GM12874 (cell line): ENCODE data around the gene TRNT1.

Experiments
- TF ChIP-seq, protein P1 (sequence below): IDR thresholded peaks from 2 replicates; pipeline ENCODE4 v1.5.1; 2011; ENCODE audit warnings: low read depth, mild to moderate bottlenecking, control low read depth, low read length, moderate library complexity; ENCODE audit not compliant: insufficient read depth

The TRNT1 gene

GRCh38 chr3:3196148-3196861, 69.6 kb downstream of the TRNT1 start:
- TF ChIP-seq, protein P1, sequence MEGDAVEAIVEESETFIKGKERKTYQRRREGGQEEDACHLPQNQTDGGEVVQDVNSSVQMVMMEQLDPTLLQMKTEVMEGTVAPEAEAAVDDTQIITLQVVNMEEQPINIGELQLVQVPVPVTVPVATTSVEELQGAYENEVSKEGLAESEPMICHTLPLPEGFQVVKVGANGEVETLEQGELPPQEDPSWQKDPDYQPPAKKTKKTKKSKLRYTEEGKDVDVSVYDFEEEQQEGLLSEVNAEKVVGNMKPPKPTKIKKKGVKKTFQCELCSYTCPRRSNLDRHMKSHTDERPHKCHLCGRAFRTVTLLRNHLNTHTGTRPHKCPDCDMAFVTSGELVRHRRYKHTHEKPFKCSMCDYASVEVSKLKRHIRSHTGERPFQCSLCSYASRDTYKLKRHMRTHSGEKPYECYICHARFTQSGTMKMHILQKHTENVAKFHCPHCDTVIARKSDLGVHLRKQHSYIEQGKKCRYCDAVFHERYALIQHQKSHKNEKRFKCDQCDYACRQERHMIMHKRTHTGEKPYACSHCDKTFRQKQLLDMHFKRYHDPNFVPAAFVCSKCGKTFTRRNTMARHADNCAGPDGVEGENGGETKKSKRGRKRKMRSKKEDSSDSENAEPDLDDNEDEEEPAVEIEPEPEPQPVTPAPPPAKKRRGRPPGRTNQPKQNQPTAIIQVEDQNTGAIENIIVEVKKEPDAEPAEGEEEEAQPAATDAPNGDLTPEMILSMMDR: peak; percentile 49
